ENCODE results near the gene ZNRD2.

The ZNRD2 gene

GRCh38 chr11:65554057-65554818, 16.0 kb upstream of the ZNRD2 start:
- TF ChIP-seq POLR2AphosphoS5 (IDR thresholded peaks at IDR 0.05; ENCODE audit: low read depth, low read length) (no peak), SIN3A (IDR thresholded peaks at IDR 0.05; ENCODE audit: borderline replicate concordance, insufficient read depth, low read length) (no peak), TAF1 (IDR thresholded peaks at IDR 0.05; ENCODE audit: borderline replicate concordance, insufficient read depth, low read length) (no peak), FOXP2 (optimal IDR thresholded peaks at IDR 0.05; ENCODE audit: borderline replicate concordance, extremely low read depth, extremely low read length, insufficient read depth) (no peak)
- TF ChIP-seq, protein P1, sequence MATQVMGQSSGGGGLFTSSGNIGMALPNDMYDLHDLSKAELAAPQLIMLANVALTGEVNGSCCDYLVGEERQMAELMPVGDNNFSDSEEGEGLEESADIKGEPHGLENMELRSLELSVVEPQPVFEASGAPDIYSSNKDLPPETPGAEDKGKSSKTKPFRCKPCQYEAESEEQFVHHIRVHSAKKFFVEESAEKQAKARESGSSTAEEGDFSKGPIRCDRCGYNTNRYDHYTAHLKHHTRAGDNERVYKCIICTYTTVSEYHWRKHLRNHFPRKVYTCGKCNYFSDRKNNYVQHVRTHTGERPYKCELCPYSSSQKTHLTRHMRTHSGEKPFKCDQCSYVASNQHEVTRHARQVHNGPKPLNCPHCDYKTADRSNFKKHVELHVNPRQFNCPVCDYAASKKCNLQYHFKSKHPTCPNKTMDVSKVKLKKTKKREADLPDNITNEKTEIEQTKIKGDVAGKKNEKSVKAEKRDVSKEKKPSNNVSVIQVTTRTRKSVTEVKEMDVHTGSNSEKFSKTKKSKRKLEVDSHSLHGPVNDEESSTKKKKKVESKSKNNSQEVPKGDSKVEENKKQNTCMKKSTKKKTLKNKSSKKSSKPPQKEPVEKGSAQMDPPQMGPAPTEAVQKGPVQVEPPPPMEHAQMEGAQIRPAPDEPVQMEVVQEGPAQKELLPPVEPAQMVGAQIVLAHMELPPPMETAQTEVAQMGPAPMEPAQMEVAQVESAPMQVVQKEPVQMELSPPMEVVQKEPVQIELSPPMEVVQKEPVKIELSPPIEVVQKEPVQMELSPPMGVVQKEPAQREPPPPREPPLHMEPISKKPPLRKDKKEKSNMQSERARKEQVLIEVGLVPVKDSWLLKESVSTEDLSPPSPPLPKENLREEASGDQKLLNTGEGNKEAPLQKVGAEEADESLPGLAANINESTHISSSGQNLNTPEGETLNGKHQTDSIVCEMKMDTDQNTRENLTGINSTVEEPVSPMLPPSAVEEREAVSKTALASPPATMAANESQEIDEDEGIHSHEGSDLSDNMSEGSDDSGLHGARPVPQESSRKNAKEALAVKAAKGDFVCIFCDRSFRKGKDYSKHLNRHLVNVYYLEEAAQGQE (IDR thresholded peaks at IDR 0.05; ENCODE audit: insufficient read depth in 1 of 2, low read depth in 2 of 2, low read length in 2 of 2), result no peak

DNA sequence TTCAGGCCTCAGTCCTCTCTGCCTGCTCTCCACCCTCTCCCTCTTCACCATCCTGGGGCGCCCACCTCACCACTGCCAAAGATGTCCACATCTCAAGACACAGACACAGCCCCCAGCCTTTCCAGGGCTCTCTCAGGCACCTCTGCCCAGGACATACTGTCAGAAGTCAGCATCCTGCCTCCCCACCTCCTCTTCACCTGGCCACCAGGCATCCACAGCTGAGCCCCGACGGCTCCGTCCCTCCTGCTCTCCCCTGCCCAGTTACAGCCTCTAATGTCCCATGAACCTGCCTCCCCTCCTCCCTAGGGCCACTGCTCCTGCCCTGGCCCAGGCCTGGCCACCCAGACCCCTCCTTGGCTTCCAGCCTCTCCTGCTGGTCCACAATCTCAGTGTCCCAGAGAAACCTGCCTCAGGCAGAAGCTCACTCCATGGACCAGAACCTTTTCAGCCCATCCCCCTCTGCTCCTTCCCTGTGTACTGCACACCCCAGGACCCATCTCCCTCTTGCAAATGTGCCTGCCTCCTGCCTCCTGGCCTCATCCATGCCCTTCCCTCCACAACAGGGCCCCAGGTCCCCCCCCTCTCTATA, 15.3 kb upstream of the ZNRD2 start:
- no peak for TF ChIP-seq TAF1 (IDR thresholded peaks at IDR 0.05; ENCODE audit: borderline replicate concordance, insufficient read depth, low read length)
- TF ChIP-seq POLR2AphosphoS5 (IDR thresholded peaks at IDR 0.05; ENCODE audit: low read depth, low read length), result no peak
- no peak for TF ChIP-seq SIN3A (IDR thresholded peaks at IDR 0.05; ENCODE audit: borderline replicate concordance, insufficient read depth, low read length)
- TF ChIP-seq FOXP2 (optimal IDR thresholded peaks at IDR 0.05; ENCODE audit: borderline replicate concordance, extremely low read depth, extremely low read length, insufficient read depth), result no peak
- TF ChIP-seq, protein P1 (IDR thresholded peaks at IDR 0.05; ENCODE audit: insufficient read depth in 1 of 2, low read depth in 2 of 2, low read length in 2 of 2), result no peak

GRCh38 chr11:65555693-65556231, 14.5 kb upstream of the ZNRD2 start:
- TF ChIP-seq TAF1 (IDR thresholded peaks at IDR 0.05; ENCODE audit: borderline replicate concordance, insufficient read depth, low read length), result no peak
- TF ChIP-seq POLR2AphosphoS5 (IDR thresholded peaks at IDR 0.05; ENCODE audit: low read depth, low read length), result no peak
- TF ChIP-seq SIN3A (IDR thresholded peaks at IDR 0.05; ENCODE audit: borderline replicate concordance, insufficient read depth, low read length), result peak; percentile 62; the same call in 1 of the 2 replicates
- TF ChIP-seq, protein P1 (IDR thresholded peaks at IDR 0.05; ENCODE audit: insufficient read depth in 1 of 2, low read depth in 2 of 2, low read length in 2 of 2), result no peak
- TF ChIP-seq FOXP2 (optimal IDR thresholded peaks at IDR 0.05; ENCODE audit: borderline replicate concordance, extremely low read depth, extremely low read length, insufficient read depth), result no peak

- TF ChIP-seq TAF1 (IDR thresholded peaks at IDR 0.05; ENCODE audit: borderline replicate concordance, insufficient read depth, low read length) (no peak), POLR2AphosphoS5 (IDR thresholded peaks at IDR 0.05; ENCODE audit: low read depth, low read length) (no peak), FOXP2 (optimal IDR thresholded peaks at IDR 0.05; ENCODE audit: borderline replicate concordance, extremely low read depth, extremely low read length, insufficient read depth) (no peak), SIN3A (IDR thresholded peaks at IDR 0.05; ENCODE audit: borderline replicate concordance, insufficient read depth, low read length) (no peak)
- TF ChIP-seq, protein P1 (IDR thresholded peaks at IDR 0.05; ENCODE audit: insufficient read depth in 1 of 2, low read depth in 2 of 2, low read length in 2 of 2), result no peak
Measured at GRCh38 chr11:65556470-65557279, 13.6 kb upstream of the ZNRD2 start.
